HEK293T (cell line): ENCODE results near the gene SEMA6B.
"Not testable (repeated sequence)": the region's sequence is repeated elsewhere in the genome, so short reads cannot be mapped to it uniquely, and the experiment has no call there.

ENCODE experiments used
- CTBP1 ChIP-seq: fragments of 450-650 bp; IDR thresholded peaks from 2 replicates; pipeline ENCODE4 v1.6.1; 2016; ENCODE audit warnings: borderline replicate concordance
- ELF4 ChIP-seq: fragments of 450-650 bp; IDR thresholded peaks from 2 replicates; pipeline ENCODE4 v1.6.1; 2017; ENCODE audit warnings: antibody characterized with exemption
- FOXA1 ChIP-seq: fragments of 450-650 bp; IDR thresholded peaks from 2 replicates; pipeline ENCODE4 v1.6.1; 2016; ENCODE audit warnings: mild to moderate bottlenecking
- FOXK2 ChIP-seq: fragments of 450-650 bp; IDR thresholded peaks from 2 replicates; pipeline ENCODE4 v1.6.1; 2016; ENCODE audit warnings: mild to moderate bottlenecking
- FOXM1 ChIP-seq: fragments of 450-650 bp; IDR thresholded peaks from 2 replicates; pipeline ENCODE4 v1.6.1; 2017; ENCODE audit warnings: mild to moderate bottlenecking, borderline replicate concordance
- HDGF ChIP-seq: fragments of 450-650 bp; IDR thresholded peaks from 2 replicates; pipeline ENCODE4 v1.6.1; 2017; ENCODE audit warnings: antibody characterized with exemption, borderline replicate concordance
- SP1 ChIP-seq: fragments of 450-650 bp; IDR thresholded peaks from 2 replicates; pipeline ENCODE4 v1.6.1; 2017
- SUZ12 ChIP-seq: fragments of 450-650 bp; IDR thresholded peaks from 2 replicates; pipeline ENCODE4 v1.6.1; 2016; ENCODE audit warnings: mild to moderate bottlenecking
- ZNF384 ChIP-seq: fragments of 450-650 bp; IDR thresholded peaks from 2 replicates; pipeline ENCODE4 v1.6.1; 2016
- TF ChIP-seq, protein P1 (sequence below): fragments of 450-650 bp; IDR thresholded peaks from 2 replicates; pipeline ENCODE4 v1.6.1; 2016

DNA sequence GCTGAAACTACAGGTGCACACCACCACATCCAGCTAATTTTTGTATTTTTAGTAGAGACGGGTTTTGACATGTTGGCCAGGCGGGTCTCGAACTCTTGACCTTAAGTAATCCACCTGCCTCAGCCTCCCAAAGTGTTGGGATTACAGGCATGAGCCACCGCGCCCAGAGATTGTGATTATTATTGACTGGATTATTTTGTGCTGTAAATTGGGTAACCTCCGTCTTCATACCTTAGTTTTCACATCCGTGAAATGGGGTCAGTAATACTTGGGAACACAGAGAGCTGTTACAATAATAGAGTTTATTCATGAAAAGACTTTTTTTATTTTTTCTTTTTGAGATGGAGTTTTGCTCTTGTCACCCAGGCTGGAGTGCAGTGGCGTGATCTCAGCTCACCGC, 35.7 kb upstream of the SEMA6B start:
- TF ChIP-seq HDGF, FOXK2, ZNF384, ELF4, SUZ12, FOXA1, FOXM1, SP1, CTBP1: not testable (repeated sequence)
- TF ChIP-seq, protein P1, sequence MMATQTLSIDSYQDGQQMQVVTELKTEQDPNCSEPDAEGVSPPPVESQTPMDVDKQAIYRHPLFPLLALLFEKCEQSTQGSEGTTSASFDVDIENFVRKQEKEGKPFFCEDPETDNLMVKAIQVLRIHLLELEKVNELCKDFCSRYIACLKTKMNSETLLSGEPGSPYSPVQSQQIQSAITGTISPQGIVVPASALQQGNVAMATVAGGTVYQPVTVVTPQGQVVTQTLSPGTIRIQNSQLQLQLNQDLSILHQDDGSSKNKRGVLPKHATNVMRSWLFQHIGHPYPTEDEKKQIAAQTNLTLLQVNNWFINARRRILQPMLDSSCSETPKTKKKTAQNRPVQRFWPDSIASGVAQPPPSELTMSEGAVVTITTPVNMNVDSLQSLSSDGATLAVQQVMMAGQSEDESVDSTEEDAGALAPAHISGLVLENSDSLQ, result not testable (repeated sequence)
